NCI-H345 treated with DMSO at 0.1 percent for 48 hours (cell line): ENCODE data around the gene DPYSL4.

Experiments
- DNase-seq: peaks from one replicate; lab custom pipeline; 2025; ENCODE audit not compliant: unreplicated experiment; lab: John Stamatoyannopoulos, UW

The DPYSL4 gene

DNA sequence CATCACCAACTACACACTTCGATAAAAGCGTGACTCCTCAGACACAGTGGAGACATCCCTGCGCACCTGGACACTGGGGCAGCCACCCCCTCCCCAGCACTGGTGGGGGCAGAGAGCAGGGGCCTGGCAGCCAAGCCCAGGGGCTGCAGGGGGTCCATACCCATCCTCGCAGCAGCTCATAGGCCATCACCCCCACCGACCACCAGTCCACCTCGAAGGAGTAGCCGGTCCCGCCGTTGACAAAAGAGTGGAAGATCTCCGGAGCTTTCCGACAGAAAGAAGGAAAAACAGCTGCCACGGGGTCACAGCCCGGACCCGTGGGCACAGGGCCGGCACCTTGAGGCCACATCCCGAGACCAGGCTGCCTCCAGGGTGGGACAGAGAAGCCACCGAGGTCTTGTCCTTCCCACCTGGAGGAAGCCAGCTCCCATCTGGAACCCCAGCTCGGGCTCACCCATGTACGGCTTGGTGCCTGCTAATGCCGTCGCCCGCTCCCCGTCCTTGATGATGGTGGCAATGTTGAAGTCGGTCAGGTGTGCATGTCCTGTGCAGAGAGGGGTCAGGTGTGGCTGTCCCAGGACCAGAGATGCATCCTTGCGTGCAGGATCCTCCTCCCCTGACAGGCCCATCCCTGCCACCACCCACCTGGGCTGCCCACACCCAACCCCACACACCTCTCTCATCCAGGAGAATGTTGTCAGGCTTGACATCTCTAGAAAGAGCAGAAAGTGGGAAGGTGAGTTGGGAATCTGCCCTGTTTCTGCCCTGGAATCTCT, 38.5 kb downstream of the DPYSL4 start:
- DNase-seq = no peak

DNA sequence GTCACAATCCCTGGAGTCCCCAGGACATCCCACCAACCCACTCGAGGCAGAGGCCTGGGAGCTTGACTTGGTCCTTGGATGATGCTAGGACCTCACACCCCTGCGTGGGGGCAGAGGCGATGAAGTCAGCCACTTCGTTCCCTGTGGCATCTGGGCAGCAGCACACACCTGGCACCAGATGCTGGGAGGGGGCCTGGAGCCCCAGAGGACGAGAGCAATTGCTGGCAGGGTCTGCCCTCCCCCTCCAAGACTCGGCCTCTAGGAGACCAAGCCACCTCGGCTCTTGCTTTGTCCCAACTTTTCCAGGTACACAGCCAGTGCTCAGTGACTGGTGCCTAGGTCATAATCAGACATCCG, 39.1 kb downstream of the DPYSL4 start:
- no peak for DNase-seq

DNA sequence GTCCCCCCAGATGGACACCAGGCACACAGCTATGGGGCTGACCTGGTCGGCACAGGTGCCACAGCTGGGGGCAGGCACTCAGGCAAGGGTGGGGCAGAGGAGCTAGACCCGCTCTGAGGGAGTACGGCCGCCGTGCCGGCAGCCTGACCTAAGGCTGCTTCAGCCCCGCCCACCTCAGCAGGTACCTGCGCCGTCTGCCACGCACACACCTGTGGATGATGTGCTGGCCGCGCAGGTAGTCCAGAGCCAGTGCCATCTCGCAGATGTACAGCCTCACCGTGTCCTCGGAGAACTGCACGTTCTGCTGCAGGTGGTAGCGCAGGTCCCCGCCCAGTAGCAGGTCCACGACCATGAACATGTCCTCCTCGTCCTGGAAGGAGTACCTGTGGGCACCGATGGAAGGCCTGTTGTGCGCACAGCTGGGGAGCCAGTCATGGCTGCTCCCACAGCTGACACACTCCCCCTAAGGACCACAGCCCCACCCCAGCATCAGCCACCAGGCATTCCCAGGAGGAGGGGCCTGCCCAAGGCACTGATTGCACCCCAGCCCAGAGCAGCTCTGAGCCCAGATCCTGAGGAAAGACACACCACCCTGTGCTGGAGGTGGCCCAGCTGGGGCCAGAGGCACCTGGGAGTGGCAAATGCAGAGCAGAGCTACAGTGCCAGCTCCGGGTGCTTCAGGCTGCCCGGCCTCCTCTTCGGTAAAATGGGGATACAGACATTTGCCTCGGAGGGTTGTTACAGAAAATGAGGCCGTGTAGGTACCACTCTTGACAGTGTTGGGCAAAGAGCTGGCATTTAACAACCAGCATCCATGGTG, 40.0 kb downstream of the DPYSL4 start:
- DNase-seq = no peak

DNA sequence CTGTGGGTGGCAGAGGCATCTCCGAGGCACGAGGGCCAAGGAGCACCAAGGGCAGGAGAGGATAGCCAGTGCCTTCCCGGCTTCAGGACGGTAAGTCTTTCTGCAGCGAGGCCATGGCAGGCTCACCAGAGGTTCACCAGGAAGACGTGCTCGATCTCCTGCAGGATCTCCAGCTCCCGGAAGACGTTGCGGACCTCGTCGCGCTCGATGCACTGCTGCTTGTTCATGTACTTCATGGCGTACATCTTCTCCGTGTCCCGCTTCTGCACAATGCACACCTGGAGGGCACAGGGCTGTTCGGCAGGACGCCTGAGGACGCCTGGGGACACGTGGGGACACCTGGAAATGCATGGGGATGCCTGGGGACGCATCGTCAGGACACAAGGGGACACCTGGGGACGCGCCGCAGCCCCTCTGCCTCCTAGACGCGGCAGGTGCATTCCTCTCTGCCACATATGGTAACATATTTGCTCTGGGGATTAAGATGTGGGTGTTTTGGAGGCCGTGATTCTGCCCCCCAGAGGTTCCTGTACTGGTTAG, 41.2 kb downstream of the DPYSL4 start:
- DNase-seq = no peak

DNA sequence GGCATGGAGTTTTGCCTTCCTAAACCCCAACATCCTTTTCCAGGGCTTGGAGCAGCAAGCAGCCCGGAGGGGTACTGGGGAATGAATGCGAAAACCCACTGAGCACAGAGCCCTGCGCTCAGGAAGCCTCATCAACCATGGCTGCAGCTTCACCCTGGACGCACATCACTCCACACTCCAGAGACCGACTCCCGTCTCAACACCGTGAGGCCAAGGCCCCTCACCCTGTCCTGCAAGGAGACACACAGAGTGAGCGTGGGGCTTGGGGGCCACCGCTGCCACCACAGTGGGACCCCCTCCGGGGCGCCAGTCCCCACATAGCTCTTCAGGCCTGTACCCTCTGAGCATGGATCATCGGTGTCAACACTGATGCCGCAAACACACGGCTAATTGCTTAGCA, 41.9 kb downstream of the DPYSL4 start:
- no peak for DNase-seq

DNA sequence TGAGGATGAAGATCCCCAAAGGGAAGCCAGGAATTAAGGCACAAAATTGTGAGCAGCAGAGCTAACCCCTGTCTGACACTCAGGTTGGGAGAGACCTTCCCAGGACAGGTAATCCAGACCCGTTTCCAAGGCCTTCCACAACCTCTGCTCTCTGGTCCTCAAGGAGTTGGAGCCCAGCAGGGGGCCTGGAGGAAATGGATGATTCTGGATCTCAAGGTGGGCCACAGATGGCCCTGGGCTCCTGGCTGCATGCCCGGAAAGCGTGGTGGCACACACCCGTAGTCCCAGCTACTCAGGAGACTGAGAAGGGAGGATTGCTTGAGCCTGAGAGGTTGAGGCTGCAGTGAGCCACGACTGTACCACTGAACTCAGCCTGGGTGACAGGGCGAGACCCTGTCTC, 42.3 kb downstream of the DPYSL4 start:
- no peak for DNase-seq

DNA sequence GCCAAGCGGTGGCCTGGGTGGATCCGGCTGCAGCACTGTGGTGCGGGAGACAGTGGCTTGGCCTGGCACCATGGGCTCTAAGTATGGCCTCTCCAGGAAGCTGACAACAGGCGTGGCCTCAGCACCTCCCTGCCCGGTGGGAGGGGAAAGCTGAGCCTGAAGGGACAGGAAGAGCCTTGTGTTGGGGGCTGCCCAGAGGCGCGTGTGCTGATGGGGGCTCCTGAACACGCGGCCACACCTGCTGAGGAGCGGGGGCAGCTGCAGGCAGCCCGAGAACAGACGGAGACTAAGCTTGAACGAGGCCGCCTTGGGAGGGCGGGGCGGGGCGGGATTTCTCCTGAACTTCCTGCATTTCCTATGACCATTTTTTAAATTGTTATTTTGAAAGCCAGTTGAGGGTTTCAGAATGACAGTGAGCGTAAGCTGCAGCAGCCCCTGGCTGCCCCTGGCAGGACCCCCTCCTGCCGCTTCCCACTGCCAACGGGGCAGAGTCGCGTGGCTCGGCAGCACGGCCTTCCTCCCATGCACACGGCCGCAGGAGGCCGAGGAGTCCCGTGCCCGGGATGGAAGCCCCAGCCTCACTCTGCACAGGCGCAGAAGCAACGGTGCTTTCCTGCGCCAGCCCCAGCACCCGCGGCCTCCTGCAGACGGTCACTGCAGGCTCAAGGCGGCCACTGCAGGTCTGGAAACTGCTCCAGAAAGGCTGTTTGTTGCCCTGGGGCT, 43.2 kb downstream of the DPYSL4 start:
- no peak for DNase-seq

DNA sequence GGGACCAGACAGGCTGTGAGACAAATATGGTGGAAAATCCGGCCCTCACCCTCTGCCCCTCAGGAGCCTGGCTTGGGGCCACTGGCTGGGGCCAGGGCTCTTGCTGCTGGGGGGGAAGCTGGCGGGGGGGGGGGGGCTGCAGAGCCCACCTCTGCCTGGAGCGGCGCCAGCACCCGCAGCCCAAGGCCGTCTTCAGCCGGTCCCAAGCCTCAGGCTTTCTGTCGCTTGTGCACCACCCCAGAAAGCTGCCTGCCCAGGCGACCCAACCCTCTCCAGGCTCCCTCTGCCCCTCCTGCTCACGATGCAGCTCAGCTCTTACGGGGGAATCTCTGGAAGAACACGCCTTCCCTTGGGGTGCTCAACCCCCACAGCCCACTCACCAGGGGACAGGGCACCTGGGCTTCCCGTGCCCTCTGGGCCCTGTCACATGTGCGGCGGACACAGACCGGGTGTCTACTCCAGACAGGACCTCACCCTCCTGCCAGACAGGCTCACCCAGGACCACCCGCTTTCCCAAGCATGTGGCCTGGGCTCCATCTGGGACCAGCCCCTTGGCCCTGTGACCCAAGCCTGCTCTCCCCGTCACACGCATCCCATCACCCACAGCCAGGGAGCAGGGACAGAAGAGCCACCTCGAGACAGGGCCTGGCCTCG, 43.9 kb downstream of the DPYSL4 start:
- no peak for DNase-seq

DNA sequence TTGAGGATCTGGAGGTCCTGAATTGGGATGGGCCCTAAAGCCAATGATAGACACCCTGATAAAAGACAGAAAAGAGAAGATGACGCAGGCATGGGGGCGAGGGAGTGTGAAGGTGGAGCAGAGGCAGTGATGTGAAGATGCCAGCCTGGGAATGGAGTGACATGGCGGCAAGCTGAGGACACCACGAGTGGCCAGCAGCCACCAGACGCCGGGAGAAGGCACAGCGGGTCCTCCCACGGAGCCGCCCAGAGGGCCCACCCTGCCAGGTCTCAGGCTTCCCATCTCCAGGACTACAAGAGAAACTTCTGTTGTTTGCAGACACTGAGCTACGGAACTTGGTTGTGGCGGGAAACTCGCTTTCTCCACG, 44.9 kb downstream of the DPYSL4 start:
- no peak for DNase-seq

DNA sequence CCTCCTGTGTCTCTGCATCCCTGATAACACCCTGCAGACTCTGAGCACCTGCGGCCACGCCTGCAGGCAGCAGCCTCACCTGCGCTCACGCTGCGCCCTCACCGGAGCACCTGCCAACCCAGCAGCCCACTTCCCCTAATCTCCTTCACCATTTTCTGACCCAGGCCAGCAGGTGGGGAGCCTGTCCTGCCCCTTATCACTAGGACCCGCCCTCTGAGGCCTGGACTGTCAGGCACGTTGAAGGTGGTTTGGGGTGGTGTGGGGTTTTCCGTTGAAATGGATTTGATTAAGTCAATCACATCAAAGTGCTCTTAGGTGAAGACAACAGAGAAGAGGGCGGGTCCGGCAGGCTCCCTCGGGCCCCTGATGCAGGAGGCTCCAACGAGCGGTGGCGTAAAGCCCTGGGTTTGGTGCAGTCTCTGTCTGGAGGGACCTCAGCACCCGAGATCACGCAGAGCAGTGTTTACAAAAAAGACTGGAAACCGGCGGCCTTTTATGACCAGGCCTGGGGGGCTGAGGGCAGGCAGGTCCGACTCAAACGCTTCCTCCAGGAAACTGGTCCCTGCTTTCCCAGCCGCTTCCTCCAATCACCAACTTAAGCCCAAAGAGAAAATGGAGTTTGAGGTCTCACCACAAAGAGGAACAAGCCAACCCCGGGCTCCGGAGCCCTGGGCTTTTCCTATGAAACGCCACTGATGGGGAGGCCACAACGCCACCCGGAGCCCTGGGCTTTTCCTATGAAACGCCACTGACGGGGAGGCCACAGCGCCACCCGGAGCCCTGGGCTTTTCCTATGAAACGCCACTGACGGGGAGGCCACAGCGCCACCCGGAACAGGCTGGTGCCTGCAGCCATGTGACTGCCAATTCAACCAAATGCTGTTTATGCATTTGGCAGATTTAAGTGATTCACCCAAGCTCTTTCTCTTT, 45.5 kb downstream of the DPYSL4 start:
- DNase-seq = peak; percentile 65

DNA sequence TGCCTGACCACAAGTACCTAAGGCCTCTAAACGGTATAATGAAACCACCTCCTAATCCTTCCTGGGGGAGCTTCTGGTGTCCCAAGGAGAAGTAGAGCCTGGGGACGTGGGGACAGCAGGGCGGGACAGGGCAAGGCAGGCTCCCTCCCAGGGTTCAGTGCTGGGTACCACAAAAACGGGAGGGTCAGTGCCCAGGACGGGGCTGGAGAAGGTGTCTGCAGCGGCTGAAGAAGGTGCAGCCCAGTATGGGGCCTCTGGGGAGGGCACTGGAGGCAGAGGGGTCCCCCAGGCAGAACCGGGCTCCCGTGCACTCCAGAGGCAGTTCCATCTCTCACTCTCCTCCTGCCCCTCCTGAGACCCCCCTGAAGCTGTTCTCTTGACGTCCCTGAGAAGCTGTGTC, 46.2 kb downstream of the DPYSL4 start:
- no peak for DNase-seq

DNA sequence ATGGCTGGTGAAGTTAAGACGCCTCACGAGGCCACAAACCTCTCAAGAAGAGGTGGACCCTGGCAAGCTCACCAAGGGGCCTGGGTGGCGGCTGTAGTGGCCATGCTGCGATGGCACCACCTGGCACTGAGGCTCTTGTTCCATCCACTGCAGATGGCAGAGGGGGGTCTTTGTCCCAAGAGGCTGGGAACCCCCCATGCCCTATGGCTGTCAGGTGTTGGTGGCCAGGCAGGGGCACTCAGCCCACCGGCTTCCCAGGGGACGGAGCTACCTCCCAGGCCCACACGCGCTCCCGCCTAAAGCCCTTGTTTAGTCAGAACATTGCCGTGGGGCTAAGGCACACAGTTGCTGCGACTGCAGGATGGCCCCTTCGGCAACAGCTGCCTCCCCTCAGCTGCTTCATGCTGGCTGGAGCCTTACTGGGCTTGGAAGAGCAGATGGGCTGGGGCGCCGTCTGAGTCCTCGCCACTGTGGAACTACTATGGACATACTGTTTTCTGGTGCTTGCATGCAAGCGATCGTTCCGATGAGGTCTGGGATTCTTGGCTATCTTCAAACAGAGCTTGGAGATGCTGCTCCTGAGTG, 46.8 kb downstream of the DPYSL4 start:
- no peak for DNase-seq

DNA sequence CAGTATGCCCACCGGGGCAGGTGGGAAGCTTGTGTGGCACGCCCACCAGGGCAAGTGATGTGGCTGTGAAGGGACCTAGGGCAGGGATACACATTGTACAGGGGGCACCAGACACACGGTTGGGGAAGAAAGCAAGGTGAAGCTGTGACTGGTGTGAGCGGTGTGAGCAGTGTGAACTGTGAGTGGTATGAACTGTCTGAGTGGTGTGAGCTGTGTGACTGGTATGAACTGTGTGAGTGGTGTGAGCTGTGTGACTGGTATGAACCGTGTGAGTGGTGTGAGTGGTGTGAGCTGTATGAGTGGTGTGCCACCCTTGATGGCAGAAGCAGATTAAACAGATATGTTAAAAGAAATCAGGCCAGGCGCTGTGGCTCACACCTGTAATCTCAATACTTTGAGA, 48.1 kb downstream of the DPYSL4 start:
- DNase-seq = no peak

DNA sequence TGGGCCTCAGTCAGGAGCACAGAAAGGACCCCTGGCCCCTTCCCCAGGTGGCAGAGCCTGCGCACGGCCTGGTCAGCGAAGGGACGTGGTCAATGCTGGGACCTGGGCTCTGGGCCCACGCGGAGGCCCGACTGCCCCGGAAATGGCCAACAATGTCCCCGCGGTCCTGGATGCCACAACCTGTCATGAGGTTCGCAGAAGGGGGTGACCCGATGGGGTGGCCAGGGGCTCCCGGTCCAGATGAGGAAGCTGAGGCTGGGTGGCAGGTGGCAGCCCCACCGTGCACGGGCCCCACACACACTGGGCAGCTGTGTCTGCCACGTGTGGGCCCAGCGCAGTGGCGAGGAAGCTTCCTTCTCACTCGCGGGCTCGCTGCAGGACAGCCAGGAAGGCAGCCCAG, 49.4 kb downstream of the DPYSL4 start:
- DNase-seq = no peak

DNA sequence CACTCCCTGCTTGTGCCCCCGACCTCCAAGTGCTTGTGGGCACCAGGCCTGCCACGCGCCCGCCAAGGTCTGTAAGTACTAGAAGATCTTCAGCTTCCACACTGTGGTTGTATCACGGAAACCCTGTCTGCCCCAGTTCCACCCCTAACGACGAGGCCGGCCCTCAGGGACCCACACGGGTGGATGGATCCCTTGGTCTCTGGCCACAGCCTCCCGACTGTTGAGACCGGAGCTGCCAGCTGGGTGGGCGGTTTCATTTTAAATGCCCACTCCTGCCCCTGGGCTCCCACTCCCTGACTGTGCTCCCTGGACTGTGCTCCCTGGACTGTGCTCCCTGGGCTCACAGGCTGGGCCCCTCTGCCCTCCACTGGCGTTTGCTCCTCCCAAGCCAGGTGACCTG, 50.1 kb downstream of the DPYSL4 start:
- no peak for DNase-seq

DNA sequence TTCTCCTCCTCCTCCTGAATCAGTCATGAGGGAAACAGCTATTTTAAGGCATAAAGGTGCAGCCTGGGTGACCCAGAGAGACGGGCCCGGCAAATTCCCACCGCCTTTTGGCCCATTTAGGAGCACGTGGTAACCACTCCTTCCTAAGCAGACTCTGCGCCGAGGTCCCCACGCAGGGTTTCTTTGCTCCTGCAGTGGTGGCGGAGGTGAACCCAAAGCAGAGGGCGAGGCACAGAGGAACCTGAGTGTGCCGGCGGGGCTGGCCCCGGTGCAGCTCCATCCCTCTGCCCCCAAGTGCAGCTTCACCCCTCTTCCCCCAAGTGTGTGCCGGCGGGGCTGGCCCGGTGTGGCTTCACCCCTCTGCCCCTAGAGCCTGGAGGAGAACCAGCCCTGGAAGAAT, 50.6 kb downstream of the DPYSL4 start:
- DNase-seq = no peak

DNA sequence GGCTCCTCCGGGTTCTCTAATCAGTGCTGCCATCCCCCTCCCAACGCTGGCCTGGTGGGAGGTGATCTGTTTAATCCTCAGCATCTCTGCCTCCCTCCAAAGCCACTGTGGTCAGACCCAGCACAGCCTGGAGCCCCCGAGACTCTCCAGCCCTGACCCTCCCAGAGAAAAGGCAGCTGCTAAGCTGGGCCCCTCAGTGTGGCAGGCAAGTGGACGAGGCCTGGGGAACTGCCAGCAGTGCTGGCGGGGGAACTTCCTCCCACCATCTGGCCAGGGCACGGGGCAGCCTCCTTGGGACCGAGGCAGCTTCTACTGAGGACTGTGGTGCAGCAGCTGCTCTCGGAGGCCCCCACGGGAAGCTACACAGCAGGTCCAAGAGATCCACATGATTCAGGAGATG, 51.1 kb downstream of the DPYSL4 start:
- no peak for DNase-seq

DNA sequence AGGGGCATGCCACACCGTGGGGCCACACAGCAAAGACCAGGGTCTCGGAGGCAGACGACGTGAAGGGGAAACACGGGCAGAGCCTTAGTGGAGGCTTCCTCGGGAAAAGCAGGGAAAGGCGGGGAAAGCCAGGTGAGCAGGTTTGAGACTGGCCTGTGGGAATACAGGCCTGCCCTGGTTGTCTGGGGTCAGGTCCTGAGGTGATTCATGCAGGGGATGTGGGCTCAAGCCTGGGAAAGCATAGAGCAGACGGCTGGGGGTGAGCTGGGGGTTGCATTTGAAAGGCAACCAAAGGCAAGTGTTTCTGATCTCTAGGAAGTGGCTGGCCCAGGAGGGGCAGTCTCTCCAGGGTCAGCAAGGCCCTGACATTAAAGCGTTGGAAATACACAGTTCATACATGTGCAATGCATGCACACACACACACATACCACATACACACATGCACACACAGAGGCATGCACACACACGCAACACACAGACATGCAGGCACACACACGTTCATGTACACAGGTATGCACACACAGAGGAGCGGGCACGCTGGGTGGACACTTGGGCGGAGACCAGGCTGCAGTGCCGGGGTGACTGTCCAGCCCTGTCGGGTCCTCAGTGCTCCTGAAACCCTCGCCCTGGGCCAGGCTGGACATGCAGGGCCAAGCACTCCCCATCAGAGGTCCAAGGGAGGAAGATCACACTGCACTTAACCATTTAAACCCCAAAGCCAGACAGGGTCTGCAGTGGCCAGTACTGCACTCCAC, 51.8 kb downstream of the DPYSL4 start:
- no peak for DNase-seq
